HG03460 (cell line): ENCODE data around the gene SERPINB6.
"Not testable (repeated sequence)": the region's sequence is repeated elsewhere in the genome, so short reads cannot be mapped to it uniquely, and the experiment has no call there.

Experiments used
- ATAC-seq: cut with Tn5 transposase; IDR thresholded peaks from one replicate; pipeline ENCODE4 v1.9.1; 2021; ENCODE audit not compliant: unreplicated experiment

The SERPINB6 gene

DNA sequence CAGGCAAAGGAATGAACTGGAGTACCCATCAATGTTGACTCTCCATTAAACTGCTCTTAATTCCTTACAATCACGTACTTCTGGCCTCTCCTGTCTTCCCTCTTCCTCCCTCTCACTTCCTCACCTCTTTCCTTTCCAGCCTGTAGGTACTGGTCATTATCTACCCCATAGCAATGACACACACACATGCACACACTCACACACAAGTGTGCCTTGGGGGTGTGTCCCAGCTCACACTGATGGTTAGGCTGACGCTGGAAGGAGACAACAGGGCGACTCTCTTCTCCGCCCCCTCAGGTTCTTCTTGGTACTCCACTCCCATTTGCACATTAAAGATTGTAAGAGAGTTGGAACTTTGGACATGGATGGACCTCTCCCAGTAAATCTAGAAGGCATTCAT is 54.3 kb downstream of the SERPINB6 start:
- ATAC-seq, result no peak

DNA sequence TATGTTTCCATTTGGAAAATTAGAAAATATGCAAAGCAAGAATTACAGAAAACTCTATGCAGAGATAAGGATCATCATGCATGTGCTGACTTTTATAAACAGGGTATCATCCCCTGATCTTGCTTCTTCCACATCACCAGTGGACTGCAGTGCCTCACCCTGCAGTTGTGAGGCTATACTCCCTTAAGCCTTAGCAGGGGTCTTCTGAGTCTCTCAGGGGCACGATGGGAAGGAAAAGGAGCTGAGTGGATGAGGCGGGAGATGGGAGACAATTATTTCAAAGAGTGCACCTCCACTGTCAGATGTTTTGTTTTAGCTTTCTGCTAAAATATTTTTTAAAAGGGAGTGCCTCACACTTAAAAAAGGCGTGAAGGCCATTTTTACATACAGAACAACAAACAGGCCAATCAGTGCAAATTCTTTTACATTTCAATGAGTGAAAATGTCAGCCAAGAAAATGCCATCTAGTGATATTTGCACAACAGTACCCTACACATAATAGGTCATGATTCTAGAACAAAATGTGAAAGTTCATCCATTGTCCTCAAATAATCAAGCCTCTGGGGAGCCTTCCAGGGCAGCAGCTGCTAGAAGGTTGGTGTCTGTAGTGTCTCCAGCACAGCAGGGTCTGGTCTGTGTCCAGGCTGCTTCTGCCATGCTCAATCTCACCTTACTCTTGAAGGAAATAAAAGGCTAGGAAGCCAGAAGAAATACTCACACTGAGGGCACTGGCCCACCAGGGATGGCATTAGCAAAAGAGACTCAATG is 55.0 kb downstream of the SERPINB6 start:
- no peak for ATAC-seq

DNA sequence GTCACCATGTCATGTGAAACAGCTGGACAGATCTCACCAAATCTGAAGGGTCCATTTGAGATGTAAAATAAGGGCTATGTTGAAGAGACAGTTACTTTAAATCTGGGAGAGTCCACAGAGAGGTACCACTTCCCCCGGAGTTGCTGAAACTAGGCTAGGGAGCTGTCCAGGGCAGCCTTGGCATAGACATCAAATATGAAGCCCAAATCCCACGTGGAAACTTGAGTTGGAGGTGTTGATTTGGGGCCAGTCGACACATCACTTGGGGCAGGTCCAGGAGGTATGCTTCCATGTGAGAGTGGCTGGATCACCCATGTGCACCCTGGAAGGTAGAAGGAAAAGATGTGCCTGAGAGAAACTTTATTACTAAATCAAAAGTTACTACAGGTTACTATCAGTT is 56.2 kb downstream of the SERPINB6 start:
- no peak for ATAC-seq

DNA sequence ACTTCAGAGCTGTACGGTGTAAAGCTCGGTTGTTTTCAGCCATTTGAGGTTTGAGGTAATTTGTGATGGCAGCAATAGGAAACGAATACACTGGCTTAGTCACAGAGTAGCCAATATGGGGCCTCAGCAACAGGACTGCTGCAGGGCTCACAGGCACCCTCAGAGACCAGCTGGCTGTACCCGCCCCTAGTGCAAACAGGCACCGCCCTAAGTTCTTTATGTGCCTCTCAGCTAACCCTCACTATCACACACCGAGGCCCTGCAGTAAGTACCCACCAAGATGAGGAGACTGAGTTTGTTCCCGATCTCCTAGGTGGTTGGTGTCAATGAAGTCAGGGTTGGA is 57.1 kb downstream of the SERPINB6 start:
- ATAC-seq, result no peak

DNA sequence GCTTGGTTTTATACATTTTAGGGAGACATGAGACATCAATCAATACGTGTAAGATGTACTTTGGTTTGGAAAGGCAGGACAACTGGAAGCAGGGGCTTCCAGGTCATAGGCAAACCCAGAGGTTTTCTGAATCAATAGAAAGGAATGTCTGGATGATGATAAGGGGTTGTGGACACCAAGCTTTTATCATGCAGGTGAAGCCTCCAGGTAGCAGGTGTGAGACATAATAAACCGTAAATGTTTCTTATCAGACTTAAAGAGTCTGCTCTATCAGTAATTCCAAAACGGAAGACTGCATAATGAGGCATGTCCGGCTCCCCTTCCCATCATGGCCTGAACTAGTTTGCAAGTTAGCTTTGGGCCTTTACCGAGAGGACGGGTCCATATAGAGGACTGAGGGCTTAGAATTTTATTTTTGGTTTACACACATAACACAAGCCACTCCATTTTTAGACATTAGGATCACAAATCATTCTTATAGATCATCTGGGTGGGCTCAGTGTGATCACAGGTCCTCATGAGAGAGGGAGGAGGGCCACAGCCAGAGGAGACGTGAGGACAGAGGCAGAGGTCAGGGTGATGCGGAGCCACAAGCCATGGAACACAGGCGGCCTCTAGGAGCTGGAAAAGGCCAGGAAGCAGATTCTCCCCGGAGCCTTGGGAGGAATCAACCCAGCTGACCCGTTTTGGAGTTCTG is 57.6 kb downstream of the SERPINB6 start:
- ATAC-seq, result no peak

DNA sequence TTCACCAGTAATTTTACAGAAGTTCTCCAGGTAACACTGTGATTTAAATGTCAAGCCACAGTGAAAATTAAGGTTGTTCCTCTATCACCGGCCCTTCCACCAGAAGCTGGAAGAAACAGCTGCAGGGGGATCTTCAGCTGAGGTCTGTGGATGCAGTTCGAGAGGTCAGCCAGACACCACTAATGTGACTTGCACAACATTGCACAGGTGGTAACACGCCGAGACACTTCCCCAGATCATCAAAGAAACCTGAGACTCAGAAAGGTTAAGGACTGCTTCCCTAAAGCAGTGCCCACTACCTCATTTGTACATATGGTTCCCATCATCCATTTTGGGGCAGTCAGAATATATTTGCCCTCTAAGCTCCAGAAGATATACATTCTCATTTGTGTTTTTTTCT is 60.2 kb downstream of the SERPINB6 start:
- ATAC-seq, result no peak

DNA sequence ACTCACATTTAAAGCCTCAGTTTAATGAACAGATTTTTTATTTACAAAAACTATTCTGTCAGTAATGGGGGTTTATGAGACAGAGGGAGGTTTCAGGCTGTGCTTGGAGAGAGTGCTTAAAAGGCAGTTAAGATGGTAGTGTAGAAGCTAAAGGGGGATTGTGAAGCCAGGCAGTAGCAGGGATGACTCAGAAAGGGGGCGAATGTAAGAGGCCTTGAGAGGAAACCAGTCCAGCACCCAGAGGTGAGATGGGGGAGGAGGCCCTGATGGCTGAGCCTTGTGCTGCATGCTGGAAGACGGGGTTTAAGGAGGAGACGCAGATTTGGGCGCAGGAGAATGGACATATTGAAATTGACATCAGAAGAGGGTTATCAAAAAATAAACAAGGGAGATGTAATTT is 61.6 kb downstream of the SERPINB6 start:
- ATAC-seq, result no peak

DNA sequence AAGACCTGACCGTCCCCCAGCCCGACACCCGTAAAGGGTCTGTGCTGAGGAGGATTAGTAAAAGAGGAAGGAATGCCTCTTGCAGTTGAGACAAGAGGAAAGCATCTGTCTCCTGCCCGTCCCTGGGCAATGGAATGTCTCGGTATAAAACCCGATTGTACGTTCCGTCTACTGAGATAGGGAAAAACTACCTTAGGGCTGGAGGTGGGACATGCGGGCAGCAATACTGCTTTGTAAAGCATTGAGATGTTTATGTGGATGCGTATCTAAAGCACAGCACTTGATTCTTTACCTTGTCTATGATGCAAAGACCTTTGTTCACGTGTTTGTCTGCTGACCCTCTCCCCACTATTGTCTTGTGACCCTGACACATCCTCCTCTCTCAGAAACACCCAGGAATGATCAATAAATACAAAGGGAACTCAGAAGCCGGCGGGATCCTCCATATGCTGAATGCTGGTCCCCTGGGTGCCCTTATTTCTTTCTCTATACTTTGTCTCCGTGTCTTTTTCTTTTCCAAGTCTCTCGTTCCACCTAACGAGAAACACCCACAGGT is 62.2 kb downstream of the SERPINB6 start:
- ATAC-seq, result not testable (repeated sequence)

DNA sequence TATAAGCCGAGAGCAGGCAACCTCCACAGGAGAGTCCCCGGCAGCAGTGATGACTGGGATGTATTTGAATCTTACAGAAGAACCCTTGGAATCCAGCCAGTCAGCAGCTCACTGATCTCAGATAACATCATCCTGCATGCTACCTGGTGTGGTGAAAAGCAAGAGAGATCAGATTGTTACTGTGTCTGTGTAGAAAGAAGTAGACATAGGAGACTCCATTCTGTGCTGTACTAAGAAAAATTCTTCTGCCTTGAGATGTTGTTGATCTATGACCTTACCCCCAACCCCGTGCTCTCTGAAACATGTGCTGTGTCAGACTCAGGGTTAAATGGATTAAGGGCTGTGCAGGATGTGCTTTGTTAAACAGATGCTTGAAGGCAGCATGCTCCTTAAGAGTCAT is 62.9 kb downstream of the SERPINB6 start:
- ATAC-seq, result not testable (repeated sequence)

DNA sequence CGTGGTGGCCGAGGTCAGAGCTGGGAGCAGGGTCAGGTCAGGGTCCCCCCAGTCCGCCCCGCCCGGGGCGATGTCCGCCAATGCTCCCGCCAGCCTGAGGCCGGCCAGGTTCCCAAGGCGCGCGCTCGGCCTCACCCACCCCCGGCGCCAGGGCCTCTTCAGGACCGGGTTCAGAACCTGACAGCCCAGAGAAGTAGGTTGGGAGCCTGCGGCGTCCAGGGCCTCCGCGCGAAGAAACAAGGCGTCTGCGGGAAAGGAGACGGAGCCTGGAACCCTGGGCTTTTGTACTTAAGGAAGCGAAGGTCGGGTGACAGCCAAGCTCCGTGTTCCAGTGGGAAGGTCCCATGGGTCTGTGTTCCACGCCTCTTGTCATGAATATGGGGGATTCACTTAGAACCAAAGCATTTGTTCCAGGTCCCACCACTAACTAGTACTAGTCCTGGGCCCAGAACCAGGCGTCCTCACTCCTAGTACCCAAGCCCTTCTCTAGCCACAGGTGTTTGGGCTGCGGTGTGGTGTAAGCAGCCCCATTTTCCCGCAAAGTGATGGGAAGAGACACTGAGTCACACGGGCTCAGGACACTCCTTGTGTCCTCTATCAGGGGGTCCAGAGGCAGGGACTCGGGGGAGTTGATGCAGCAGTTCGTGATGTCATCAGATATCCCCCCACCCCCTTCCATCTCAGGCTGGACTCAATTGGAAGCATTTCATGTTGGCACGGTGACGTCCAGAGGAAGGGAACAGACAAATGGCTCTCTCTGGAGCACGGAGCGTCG is 67.8 kb downstream of the SERPINB6 start:
- not testable (repeated sequence) for ATAC-seq

DNA sequence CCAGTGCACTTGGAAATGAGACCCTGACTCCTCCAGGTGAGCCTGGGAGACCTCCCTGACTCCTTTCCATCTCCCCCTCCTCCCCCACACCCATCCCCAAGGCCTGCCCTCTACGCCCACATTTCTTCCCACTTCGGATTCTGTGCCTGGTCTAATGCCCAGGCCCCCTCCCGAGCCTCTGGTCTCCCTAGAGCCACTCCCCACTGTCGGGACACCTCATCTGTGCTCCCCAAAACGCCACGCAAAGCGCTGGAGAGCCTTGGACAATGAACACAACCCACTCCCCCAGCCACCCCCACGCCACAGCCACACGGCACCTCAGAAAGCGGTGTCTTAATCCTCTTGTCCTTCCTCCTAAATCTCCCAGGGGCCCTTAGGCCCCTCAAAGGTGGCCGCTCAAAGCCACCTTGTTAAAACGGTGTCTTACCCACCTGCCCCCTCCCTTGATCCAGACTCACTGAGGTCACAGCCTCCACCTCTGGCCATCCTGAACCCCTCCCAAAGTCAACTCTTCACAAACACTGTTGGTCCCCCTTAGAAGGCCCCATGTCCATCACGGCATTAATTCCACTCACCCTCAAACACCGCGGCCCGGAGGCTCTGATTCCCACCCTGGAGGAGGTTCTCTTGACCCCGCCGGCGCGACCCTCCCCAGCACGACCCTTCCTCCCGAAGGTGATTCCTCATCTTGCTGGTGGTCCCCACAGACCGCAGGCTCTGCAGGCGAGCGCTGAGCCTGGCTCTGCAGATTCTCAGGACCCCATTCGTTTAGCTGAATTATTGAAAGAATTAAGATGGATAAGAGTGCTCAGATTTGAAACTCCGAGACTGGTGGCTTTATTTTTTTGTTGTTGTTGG is 69.5 kb downstream of the SERPINB6 start:
- not testable (repeated sequence) for ATAC-seq

DNA sequence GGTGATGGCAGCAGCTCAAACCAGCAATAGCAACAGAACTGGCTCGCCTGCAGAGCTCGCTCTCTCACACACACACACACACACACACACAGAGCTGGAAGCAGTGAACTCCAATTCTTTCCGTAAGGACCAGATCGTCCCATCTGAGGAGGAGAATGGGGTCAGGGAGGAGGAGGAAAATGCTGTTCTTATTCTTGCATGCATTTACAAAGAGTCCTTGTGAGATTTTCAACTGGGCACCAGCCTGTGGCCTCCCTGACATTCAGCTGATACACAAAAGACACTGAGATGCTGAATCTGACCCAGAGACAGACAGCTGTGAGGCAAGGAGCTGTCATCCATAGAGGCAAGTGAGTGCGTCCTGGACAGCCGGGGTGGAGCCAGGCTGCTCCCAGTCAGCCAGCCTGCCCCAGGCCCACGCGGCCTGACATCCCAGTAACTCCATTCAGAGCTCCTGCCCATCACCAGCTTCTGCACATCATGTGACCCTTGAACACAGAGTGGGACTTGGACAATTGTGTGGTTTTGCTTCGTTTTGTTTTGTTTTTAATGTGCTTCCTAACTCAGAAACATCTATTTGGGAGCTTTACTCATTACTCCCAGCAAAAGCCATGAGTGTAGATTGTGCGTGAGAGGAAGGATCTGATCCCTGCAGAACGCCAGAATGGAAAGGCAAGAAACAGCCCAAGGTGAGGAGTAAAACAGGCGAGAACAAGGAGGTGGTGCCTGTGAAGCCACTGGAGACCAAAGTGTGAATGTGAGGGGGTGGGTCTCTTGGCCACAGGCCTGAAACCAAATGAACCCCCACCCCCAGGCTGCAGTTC is 70.3 kb downstream of the SERPINB6 start:
- ATAC-seq, result no peak

DNA sequence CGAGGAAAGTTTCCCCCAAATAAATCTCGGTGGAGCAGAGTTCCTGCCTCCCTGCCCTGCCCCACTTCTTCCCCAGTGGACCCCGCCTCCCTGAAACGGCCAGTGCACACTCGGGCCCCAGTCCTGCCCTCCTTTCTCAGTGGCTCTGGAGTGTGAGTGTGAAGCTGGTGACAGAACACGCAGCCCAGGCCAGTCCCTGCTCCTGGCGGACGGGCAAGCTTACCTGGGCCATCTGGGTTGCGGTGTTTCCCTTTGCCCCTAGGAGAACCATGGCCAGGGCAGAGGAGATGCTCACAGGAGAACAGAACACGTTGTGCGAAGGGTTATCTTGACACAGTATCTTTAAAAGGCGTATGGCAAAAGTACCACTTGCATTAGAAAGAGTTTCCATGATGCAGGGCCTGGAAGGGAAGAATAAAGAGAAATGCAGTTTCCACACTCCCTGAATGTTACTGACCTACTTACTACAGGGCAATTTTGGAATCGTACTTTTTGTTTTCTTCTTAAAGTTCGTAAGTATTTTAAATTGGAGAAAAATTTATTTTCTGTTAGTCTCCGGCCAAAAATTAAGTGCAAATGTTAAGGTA is 71.1 kb downstream of the SERPINB6 start:
- no peak for ATAC-seq

DNA sequence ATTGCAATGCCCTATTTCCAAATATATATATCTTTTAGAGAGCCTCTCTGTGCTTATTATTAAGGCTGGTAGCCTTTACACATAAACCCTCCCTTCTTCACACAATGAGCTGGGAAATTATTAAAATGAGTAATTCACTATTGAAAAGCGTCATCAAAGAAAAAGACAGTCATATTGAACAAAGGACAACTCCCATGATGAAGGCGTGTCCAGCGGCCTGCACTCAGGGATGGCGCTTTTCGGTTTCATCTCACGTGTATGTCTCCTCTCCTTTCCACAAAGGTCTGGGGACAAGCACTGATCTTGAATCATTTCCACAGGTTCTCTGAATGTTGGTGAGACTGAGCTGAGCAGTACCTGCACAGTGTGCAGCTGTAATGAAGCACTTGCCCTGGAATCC is 71.8 kb downstream of the SERPINB6 start:
- no peak for ATAC-seq
